ENCODE measurements around the gene HSPG2.
"Not testable (repeated sequence)": the region's sequence is repeated elsewhere in the genome, so short reads cannot be mapped to it uniquely, and the experiment has no call there.

Gene HSPG2

DNA sequence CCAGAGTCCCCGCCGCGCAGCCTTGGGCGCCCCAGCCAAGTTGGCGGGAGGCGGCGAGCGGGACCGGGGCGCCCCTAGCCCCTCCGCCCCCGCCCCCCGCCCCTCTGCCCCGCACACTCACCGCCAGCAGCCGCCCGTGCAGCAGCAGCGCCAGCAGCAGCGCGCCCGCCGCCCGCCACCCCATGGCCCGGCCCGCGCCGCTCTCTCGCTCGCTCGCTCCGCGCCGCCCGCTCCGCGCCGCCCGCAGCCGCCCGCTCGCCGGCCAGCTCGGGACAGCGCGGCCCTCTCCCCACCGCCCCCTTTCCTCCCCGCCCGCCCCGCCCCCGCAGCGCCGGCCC lies at the start of gene HSPG2:
HSPG2 (minus strand) TSS at position 277 of the 338 bp plus-strand sequence; CDS start at position 184, 93 bp downstream.
- DNase-seq = no peak

DNA sequence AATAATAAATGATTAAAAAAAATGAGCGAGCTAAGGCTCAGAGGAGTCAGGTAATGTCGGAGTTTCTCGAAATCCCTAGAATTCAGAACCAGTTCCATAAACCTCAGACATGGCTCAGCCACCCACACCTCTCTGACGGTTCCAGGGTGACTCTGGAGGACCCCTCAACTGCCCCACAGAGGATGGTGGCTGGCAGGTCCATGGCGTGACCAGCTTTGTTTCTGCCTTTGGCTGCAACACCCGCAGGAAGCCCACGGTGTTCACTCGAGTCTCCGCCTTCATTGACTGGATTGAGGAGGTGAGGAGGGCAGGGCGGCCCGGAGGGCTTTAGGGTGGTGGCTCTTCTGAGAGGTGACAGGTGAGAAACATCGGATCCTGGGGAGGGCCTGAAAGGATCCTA lies 49.3 kb upstream of the HSPG2 start:
- not testable (repeated sequence) for DNase-seq

DNA sequence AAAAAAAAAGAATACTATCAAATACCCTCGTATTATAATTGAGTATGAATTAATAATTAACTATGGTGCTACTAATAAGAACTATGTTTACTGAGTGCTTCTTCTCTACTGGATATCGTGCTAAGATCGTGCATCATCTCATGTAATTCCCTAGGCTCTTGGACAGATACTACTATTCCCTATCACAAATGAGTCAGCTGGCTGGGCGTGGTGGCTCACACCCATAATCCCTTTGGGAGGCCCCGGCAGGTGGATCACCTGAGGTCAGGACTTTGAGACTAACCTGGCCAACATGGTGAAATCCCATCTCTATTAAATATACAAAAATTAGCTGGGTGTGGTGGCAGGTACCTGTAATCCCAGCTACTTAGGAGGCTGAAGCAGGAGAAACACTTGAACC lies 48.8 kb upstream of the HSPG2 start:
- DNase-seq = not testable (repeated sequence)

- DNase-seq = not testable (repeated sequence)
Observed at GRCh38 chr1:21983539-21983938, 46.4 kb upstream of the HSPG2 start.

GRCh38 chr1:21982122-21982521 lies 45.0 kb upstream of the HSPG2 start:
- DNase-seq = not testable (repeated sequence)

GRCh38 chr1:21981253-21981652 lies 44.1 kb upstream of the HSPG2 start:
- DNase-seq = not testable (repeated sequence)

- DNase-seq = not testable (repeated sequence)
Observed at GRCh38 chr1:21980515-21981220, 43.6 kb upstream of the HSPG2 start.

DNA sequence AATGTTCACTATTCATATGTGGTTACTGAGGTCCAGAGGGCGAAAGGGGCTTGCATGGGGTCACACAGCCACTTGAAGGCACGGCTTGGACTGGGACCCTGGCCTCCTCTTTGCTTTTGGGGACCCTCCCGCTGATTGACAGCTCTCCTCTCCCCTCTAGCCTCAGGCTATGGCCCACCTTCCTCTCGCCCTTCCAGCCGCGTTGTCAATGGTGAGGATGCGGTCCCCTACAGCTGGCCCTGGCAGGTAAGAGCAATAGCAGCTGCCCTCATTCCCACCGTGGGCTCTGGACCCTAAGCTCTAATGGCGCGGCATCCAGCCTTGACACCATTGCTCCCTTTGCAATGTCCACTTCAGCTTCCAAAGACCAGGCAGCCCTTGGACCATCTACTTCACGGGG lies 41.1 kb upstream of the HSPG2 start:
- not testable (repeated sequence) for DNase-seq

- DNase-seq = not testable (repeated sequence)
Observed at GRCh38 chr1:21976703-21977239, 39.7 kb upstream of the HSPG2 start, which contains the start of gene CELA3B. CELA3B (plus strand) TSS chr1:21977022; CDS start chr1:21977040, 18 bp downstream.

GRCh38 chr1:21975296-21975695 lies 38.2 kb upstream of the HSPG2 start:
- DNase-seq = not testable (repeated sequence)

- not testable (repeated sequence) for DNase-seq
Observed at GRCh38 chr1:21974699-21975098, 37.6 kb upstream of the HSPG2 start.

- DNase-seq = not testable (repeated sequence)
Observed at GRCh38 chr1:21973948-21974347, 36.8 kb upstream of the HSPG2 start.

DNA sequence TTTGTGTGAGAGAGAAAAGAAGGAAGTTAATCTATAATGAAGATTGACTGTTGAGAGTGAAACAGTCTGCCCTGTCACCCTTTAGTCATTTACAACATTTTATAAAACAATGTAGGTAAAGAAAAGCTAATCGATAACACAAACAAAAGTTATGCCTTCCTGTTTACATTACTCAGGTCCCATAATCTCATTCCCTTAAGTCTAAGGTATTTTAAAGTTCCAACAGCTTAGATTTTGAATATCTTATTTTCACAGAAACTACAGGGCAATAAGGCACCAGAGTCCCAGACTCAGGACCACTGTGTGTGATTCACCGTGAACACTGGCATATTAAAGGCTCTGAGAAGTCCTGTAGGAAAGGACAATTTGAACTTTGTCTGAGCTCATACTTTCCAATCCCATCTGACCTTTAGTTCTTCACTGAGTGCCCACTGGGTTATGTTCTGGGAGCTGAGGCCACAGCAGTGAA lies 35.9 kb upstream of the HSPG2 start:
- DNase-seq = not testable (repeated sequence)

DNA sequence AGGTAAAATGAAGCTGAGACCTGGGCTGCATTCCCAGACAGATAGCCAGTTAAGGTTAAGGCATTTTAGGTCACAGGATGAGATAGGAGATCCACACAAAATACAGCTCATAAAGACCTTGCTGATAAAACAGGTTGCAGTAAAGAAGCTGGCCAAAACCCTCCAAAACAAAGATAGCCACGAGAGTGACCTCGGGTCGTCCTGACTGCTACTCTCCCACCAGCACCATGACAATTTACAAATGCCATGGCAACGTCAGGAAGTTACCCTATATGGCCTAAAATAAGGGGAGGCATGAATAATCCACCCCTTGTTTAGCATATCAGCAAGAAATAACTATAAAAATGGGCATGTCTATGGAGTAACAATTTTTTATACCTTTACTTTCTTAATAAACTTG lies 33.4 kb upstream of the HSPG2 start:
- not testable (repeated sequence) for DNase-seq

DNA sequence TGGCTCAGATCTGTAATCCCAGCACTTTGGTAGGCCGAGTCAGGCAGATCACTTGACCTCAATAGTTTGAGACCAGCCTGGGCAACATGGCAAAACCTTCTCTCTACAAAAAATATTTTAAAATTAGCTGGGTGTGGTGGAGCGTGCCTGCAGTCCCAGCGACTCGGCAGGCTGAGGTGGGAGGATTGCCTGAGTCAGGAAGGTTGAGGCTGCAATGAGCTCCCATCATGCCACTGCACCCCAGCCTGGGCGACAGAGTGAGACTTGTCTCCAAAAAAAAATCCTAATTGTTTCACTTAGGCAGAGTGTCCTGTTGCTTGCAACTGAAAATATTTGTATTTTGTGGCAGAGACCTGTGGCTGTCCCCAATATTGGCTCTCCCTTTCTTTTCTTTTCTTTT lies 32.0 kb upstream of the HSPG2 start:
- DNase-seq = not testable (repeated sequence)

- DNase-seq = not testable (repeated sequence)
Observed at GRCh38 chr1:21967216-21967615, 30.1 kb upstream of the HSPG2 start.

- no peak for DNase-seq
Observed at GRCh38 chr1:21966247-21967000, 29.3 kb upstream of the HSPG2 start.

DNA sequence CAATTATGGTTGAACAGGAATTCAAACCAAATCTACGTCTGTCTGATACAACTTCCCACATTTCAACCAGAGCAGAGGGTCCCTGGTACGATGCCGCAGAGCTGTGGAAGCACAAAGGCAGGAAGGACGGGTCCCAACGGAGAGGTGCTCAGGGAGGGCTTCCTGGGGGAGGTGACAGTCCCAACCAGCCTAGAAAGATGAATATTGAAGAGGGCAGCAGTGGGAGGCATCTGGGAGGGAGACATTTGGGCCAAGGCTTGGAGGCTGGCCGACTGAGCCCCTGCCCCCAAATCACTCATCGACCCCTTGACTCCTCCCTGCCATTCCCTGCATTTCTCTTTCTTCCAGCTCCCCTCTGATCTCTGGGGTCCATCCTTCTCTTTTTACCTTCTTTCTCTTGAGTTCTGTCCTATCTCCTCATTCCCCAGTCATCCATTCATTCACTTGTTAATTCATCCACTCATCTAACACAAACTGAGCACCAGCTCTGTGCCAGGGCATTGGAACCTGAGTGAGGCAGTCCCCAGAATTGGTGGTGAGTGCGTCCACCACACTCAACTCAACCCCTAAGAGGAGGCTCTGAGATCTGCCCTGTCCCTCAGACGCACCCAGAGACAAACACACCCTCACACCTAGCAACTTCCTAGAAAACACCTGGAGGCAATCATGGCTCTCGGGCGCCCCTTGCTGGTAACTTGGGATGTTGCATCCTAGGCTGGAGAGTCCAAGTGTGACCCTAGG lies 26.5 kb upstream of the HSPG2 start:
- peak; percentile 44 to 78 for DNase-seq

DNA sequence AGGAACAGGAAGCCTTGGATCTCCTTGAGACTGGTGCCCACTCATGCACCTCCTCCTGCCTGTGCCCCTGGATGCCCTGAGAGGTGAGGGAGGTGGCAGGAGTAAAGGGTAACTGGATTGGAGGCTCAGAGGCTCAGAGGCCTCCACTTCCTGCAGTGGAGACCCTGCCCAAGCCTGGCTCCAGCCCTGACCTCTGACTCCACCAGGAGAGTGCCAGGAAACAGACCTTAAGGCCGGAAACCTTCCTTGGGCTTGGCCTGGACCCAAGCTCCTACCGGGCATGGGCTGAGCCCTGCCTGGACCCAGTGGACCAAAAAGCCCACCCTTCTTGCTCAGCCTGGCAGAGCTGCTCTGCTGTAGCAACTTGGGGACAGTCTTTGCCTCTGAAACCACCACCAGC lies 24.7 kb upstream of the HSPG2 start:
- DNase-seq = no peak

GRCh38 chr1:21961337-21961736 lies 24.2 kb upstream of the HSPG2 start:
- no peak for DNase-seq

- peak in 1 of 2 donors; percentile 76 for DNase-seq
Observed at GRCh38 chr1:21956720-21957552, 19.8 kb upstream of the HSPG2 start.
